GM12878 (cell line): ENCODE measurements around the gene ITGA7. TPM values are rescaled to one million over a fixed set of nuclear protein-coding genes. Genes with fewer than 3 reads are reported as not detected.

Experiments
- ATAC-seq: fragments of 200-7000 bp; cut with Tn5 transposase; 3 replicates; pipeline ENCODE4 v1.9.1; 2020; ENCODE audit warnings: mild to moderate bottlenecking, moderate library complexity
- BruUV-seq: library from RNA; stranded (reverse); fragments of 400-500 nt; replicated peaks from 2 replicates; lab custom pipeline; 2021; lab: Mats Ljungman, UMichigan
- CTCF ChIA-PET: fragments of 300-600 bp; sonication (Branson Sonifier 250); formaldehyde crosslinking; extraction: SDS; loops from one replicate; lab custom pipeline; 2021; ENCODE audit warnings: inconsistent platforms; lab: Yijun Ruan, JAX
- POLR2A ChIA-PET: fragments of 350-600 bp; formaldehyde crosslinking; extraction: SDS; loops from one replicate; lab custom pipeline; 2021; ENCODE audit warnings: inconsistent platforms; lab: Charles Lee
- RAD21 ChIA-PET: fragments of 300-600 bp; sonication (Branson Sonifier 250); formaldehyde crosslinking; loops from one replicate; lab custom pipeline; 2023; ENCODE audit warnings: antibody characterized with exemption; ENCODE audit not compliant: unreplicated experiment; lab: Charles Lee
- SMC1A ChIA-PET: fragments of 300-600 bp; sonication (Branson Sonifier 250); formaldehyde crosslinking; loops from one replicate; lab custom pipeline; 2023; ENCODE audit not compliant: unreplicated experiment, uncharacterized antibody; lab: Charles Lee
- DNase-seq: peaks from one replicate; pipeline ENCODE4 v3.0.0-alpha.2; 2011; ENCODE audit warnings: low read depth, low spot score
- FAIRE-seq: peaks from 3 replicates; lab custom pipeline; 2011; peaks lifted over from hg19 to GRCh38; lab: Jason Lieb, UNC
- H2AFZ ChIP-seq: 2 replicates; pipeline ENCODE4 v1.6.0; 2011; ENCODE audit warnings: low read depth, low read length, control low read depth; ENCODE audit not compliant: control insufficient read depth
- H3K27ac ChIP-seq: 2 replicates; pipeline ENCODE4 v1.5.1; 2011; ENCODE audit warnings: control low read depth; ENCODE audit not compliant: control insufficient read depth, insufficient read depth
- H3K27me3 ChIP-seq, 2 experiments: replicated peaks in 1 of 2; 2 replicates each; pipeline versions ENCODE4 v1.6.0 to v1.6.1; 2011; ENCODE audit warnings: low read length in 1 of 2; ENCODE audit not compliant: control insufficient read depth in 2 of 2, insufficient read depth in 2 of 2
- H3K36me3 ChIP-seq, 2 experiments: 2 replicates each; pipeline ENCODE4 v1.5.1; 2011; ENCODE audit warnings: low read length in 1 of 2; ENCODE audit not compliant: control insufficient read depth in 2 of 2, insufficient read depth in 2 of 2
- H3K4me1 ChIP-seq: 2 replicates; pipeline ENCODE4 v1.6.1; 2011; ENCODE audit warnings: mild to moderate bottlenecking, low read length, moderate library complexity, mixed read lengths; ENCODE audit not compliant: control insufficient read depth, insufficient read depth
- H3K4me2 ChIP-seq: 2 replicates; pipeline ENCODE4 v1.6.0; 2011; ENCODE audit warnings: control low read depth; ENCODE audit not compliant: control insufficient read depth, insufficient read depth
- H3K4me3 ChIP-seq: fragments of 200-600 bp; sonication (generic); 2 replicates; pipeline ENCODE4 v1.5.1; 2016
- H3K79me2 ChIP-seq: 2 replicates; pipeline ENCODE4 v1.6.0; 2011; ENCODE audit warnings: low read length; ENCODE audit not compliant: control insufficient read depth, insufficient read depth
- H3K9ac ChIP-seq: 2 replicates; pipeline ENCODE4 v1.8.0; 2011; ENCODE audit warnings: low read length, control low read depth, mixed read lengths; ENCODE audit not compliant: control insufficient read depth, insufficient read depth
- H3K9me3 ChIP-seq: replicated peaks from 3 replicates; pipeline ENCODE4 v1.5.1; 2011; ENCODE audit warnings: mild to moderate bottlenecking, low read length; ENCODE audit not compliant: control insufficient read depth, insufficient read depth
- H4K20me1 ChIP-seq: 2 replicates; pipeline ENCODE4 v1.6.0; 2011; ENCODE audit not compliant: control insufficient read depth, insufficient read depth
- CBFB ChIP-seq: IDR thresholded peaks from 2 replicates; pipeline ENCODE4 v1.6.1; 2016; ENCODE audit warnings: antibody characterized with exemption, low read depth
- CEBPB ChIP-seq, 2 experiments: fragments of 150-350 bp in 1 of 2; IDR thresholded peaks; 2 replicates each; pipeline ENCODE4 v1.6.1; 2012 to 2014; ENCODE audit warnings: low read depth in 2 of 2, low read length in 2 of 2, borderline replicate concordance in 1 of 2, inconsistent platforms in 1 of 2
- FOXK2 ChIP-seq: fragments of 450-650 bp; IDR thresholded peaks from 2 replicates; pipeline ENCODE4 v1.6.1; 2017; ENCODE audit warnings: mild to moderate bottlenecking, moderate library complexity
- GABPA ChIP-seq: IDR thresholded peaks from 2 replicates; pipeline ENCODE4 v1.6.1; 2014; ENCODE audit warnings: antibody characterized with exemption, low read depth, mild to moderate bottlenecking, inconsistent platforms
- GATAD2B ChIP-seq: fragments of 450-650 bp; conservative IDR thresholded peaks from 2 replicates; pipeline ENCODE4 v1.6.1; 2017; ENCODE audit warnings: low read depth, mild to moderate bottlenecking, moderate library complexity
- HDGF ChIP-seq: fragments of 450-650 bp; IDR thresholded peaks from 2 replicates; pipeline ENCODE4 v1.6.1; 2016; ENCODE audit warnings: antibody characterized with exemption
- NR2F1 ChIP-seq: fragments of 450-650 bp; conservative IDR thresholded peaks from 2 replicates; pipeline ENCODE4 v1.6.1; 2017; ENCODE audit warnings: mild to moderate bottlenecking
- RELA ChIP-seq: fragments of 450-650 bp; IDR thresholded peaks from 2 replicates; pipeline ENCODE4 v1.8.0; 2014; ENCODE audit warnings: borderline replicate concordance; ENCODE audit not compliant: partially characterized antibody
- SREBF2 ChIP-seq: IDR thresholded peaks from 2 replicates; pipeline ENCODE4 v1.6.1; 2012; ENCODE audit warnings: mild to moderate bottlenecking, low read length
- WGBS: methylation state at CpG from one replicate; pipeline ENCODE4 v1.1.6; 2016; ENCODE audit warnings: low lambda C conversion rate; ENCODE audit not compliant: insufficient replicate concordance, insufficient coverage; ENCODE audit errors: missing lambda C conversion rate; 5-methylcytosine and 5-hydroxymethylcytosine counted together
- in situ Hi-C: fragments of 300-500 bp; cut with MboI; formaldehyde crosslinking; loops from 9 replicates; pipeline ENCODE4 v1.14.3; 2018; ENCODE audit warnings: mixed read lengths
- intact Hi-C: fragments of 100-400 bp; cut with micrococcal nuclease; formaldehyde crosslinking; loops from one replicate; pipeline ENCODE4 v1.14.2; 2022; ENCODE audit not compliant: unreplicated experiment
- polyA plus RNA-seq, 11 experiments: library from polyadenylated mRNA; depleted of rRNA in 4 of 11; unstranded in 6 of 11; stranded (reverse) in 5 of 11; fragments of >200 nt; fragmentation: Nextera tagmentation in 4 of 11; fragmentation: Illumina TruSeq in 1 of 11; extraction: Ambion mirVana in 4 of 11; extraction: Trizol in 1 of 11; gene quantifications; 1 replicate in 1 of 11; 2 replicates in 10 of 11; pipeline versions ENCODE4 v1.2.1 to v1.2.3, GENCODE V29; 2011 to 2016; ENCODE audit warnings: inconsistent platforms in 2 of 11, missing spikeins in 2 of 11, low read depth in 1 of 11
- total RNA-seq, 4 experiments: library from RNA; depleted of rRNA in 3 of 4; stranded (reverse); fragments of >200 nt in 3 of 4; fragmentation: Illumina TruSeq in 1 of 4; extraction: Trizol in 1 of 4; gene quantifications; 2 replicates each; pipeline versions ENCODE4 v1.2.1 to v1.2.3, GENCODE V29; 2013 to 2021
- TF ChIP-seq, protein P1 (sequence below): IDR thresholded peaks from 2 replicates; pipeline ENCODE4 v1.6.1; 2012; ENCODE audit warnings: improper control_type of control experiment, low read depth, low read length; ENCODE audit not compliant: insufficient replicate concordance

Gene ITGA7
- total and polyA plus RNA-seq, 10 of the 15 experiments (the other 5 are each of a cell fraction or from before 2014, with no cell fraction given) = 0.18 to 5.1 (median 1.5) TPM

- Histone ChIP-seq H3K4me2 (0 out of 2 replicates have a peak overlapping the region, but pooled peaks have one; percentile 100), H3K36me3 (peaks cover 6 to 7% of the 10 kb centered on the region in 2 experiments; a peak in 3 of 4 replicates), H3K27ac (no peak overlapping the region), H4K20me1 (no peaks in the 10 kb centered on the region), H3K4me3 (no peak overlapping the region), H3K4me1 (peaks cover 25% of the 10 kb centered on the region), H2AFZ (no peak overlapping the region), H3K27me3 (no peaks in the 10 kb centered on the region), H3K79me2 (peaks cover 13% of the 10 kb centered on the region), H3K9ac (no peak overlapping the region), H3K9me3 (no peaks in the 10 kb centered on the region)
- 77% methylated on average over 7 of the region's 7 CpGs for WGBS
- SMC1A ChIA-PET = interaction anchor here (0.9 to 3.5 kb wide), 6 partner anchors 11 to 209 kb away, joined by 3 to 16 read pairs (median 4); no protein-coding TSS in a partner anchor
- in situ Hi-C loops (no loop called here), intact Hi-C loops (no loop called here)
- CTCF ChIA-PET = interaction anchor here (0.7 to 11.4 kb wide), 10 partner anchors 11 to 1239 kb away, joined by 3 to 205 read pairs (median 4); partner anchors contain the start of gene CD63
- FAIRE-seq (no peak), ATAC-seq (no peak), DNase-seq (no peak)
- RAD21 ChIA-PET = interaction anchor here (1.4 to 11.0 kb wide), 2 partner anchors 10 to 18 kb away, joined by 3 to 113 read pairs; partner anchors contain the start of gene CD63
- no peak for TF ChIP-seq RELA
- TF ChIP-seq CBFB = no peak
- TF ChIP-seq NR2F1 = no peak
- TF ChIP-seq GATAD2B = no peak
- TF ChIP-seq GABPA = no peak
- TF ChIP-seq SREBF2 = no peak
- no peak for TF ChIP-seq HDGF
- TF ChIP-seq, protein P1, sequence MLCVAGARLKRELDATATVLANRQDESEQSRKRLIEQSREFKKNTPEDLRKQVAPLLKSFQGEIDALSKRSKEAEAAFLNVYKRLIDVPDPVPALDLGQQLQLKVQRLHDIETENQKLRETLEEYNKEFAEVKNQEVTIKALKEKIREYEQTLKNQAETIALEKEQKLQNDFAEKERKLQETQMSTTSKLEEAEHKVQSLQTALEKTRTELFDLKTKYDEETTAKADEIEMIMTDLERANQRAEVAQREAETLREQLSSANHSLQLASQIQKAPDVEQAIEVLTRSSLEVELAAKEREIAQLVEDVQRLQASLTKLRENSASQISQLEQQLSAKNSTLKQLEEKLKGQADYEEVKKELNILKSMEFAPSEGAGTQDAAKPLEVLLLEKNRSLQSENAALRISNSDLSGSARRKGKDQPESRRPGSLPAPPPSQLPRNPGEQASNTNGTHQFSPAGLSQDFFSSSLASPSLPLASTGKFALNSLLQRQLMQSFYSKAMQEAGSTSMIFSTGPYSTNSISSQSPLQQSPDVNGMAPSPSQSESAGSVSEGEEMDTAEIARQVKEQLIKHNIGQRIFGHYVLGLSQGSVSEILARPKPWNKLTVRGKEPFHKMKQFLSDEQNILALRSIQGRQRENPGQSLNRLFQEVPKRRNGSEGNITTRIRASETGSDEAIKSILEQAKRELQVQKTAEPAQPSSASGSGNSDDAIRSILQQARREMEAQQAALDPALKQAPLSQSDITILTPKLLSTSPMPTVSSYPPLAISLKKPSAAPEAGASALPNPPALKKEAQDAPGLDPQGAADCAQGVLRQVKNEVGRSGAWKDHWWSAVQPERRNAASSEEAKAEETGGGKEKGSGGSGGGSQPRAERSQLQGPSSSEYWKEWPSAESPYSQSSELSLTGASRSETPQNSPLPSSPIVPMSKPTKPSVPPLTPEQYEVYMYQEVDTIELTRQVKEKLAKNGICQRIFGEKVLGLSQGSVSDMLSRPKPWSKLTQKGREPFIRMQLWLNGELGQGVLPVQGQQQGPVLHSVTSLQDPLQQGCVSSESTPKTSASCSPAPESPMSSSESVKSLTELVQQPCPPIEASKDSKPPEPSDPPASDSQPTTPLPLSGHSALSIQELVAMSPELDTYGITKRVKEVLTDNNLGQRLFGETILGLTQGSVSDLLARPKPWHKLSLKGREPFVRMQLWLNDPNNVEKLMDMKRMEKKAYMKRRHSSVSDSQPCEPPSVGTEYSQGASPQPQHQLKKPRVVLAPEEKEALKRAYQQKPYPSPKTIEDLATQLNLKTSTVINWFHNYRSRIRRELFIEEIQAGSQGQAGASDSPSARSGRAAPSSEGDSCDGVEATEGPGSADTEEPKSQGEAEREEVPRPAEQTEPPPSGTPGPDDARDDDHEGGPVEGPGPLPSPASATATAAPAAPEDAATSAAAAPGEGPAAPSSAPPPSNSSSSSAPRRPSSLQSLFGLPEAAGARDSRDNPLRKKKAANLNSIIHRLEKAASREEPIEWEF = no peak
- TF ChIP-seq CEBPB (IDR thresholded peaks at IDR 0.05; ENCODE audit: borderline replicate concordance in 1 of 2, low read depth in 2 of 2, low read length in 2 of 2) = no peak
- TF ChIP-seq FOXK2 = no peak
- no TSS peak for BruUV-seq
- POLR2A ChIA-PET = interaction anchor here (0.6 to 2.4 kb wide), 3 partner anchors 11 to 730 kb away, joined by 3 to 10 read pairs (median 6); no protein-coding TSS in a partner anchor
Measured at GRCh38 chr12:55719371-55719770, 11.7 kb upstream of the ITGA7 start.
